Myocyte (in vitro differentiated cells): ENCODE results near the gene KLHDC3. TPM values are rescaled to one million over a fixed set of nuclear protein-coding genes. Genes with fewer than 3 reads are reported as not detected.
"Not testable (repeated sequence)": the region's sequence is repeated elsewhere in the genome, so short reads cannot be mapped to it uniquely, and the experiment has no call there.

Experiments
- DNase-seq: peaks from one replicate; pipeline ENCODE4 v3.0.0-alpha.2; 2012; ENCODE audit warnings: low read depth
- total RNA-seq: library from RNA; depleted of rRNA; stranded (reverse); fragments of >200 nt; gene quantifications from 2 replicates; pipeline ENCODE4 v1.2.3, GENCODE V29; 2014

Gene KLHDC3
- total RNA-seq, 1 donor from 2014 or later = 194 TPM

GRCh38 chr6:42988486-42989020, 25.5 kb upstream of the KLHDC3 start:
- DNase-seq = peak; percentile 88

- DNase-seq = no peak
Observed at GRCh38 chr6:42989923-42990322, 24.1 kb upstream of the KLHDC3 start.

- no peak for DNase-seq
Observed at GRCh38 chr6:42993445-42993844, 20.6 kb upstream of the KLHDC3 start.

GRCh38 chr6:42996513-42996912, 17.5 kb upstream of the KLHDC3 start:
- no peak for DNase-seq

GRCh38 chr6:42998205-42998604, 15.8 kb upstream of the KLHDC3 start:
- not testable (repeated sequence) for DNase-seq

- no peak for DNase-seq
Observed at GRCh38 chr6:43001843-43002242, 12.2 kb upstream of the KLHDC3 start.

GRCh38 chr6:43005844-43006243, 8.2 kb upstream of the KLHDC3 start:
- no peak for DNase-seq

GRCh38 chr6:43006251-43006650, 7.8 kb upstream of the KLHDC3 start:
- DNase-seq = no peak

GRCh38 chr6:43007126-43007525, 6.9 kb upstream of the KLHDC3 start:
- no peak for DNase-seq

- peak; percentile 49 for DNase-seq
Observed at GRCh38 chr6:43009124-43009523, 4.9 kb upstream of the KLHDC3 start.

- DNase-seq = no peak
Observed at GRCh38 chr6:43011207-43011606, 2.8 kb upstream of the KLHDC3 start.

GRCh38 chr6:43012364-43012763, 1.7 kb upstream of the KLHDC3 start:
- no peak for DNase-seq

- no peak for DNase-seq
Observed at GRCh38 chr6:43013097-43013842, 779 bp upstream of the KLHDC3 start.

- DNase-seq = peak; percentile 20
Observed at GRCh38 chr6:43014434-43014909, 423 bp downstream of the KLHDC3 start.

GRCh38 chr6:43016176-43016942, 2.3 kb downstream of the KLHDC3 start:
- DNase-seq = peak; percentile 51

GRCh38 chr6:43016943-43017334, 2.9 kb downstream of the KLHDC3 start:
- no peak for DNase-seq

GRCh38 chr6:43019152-43019551, 5.1 kb downstream of the KLHDC3 start:
- DNase-seq = no peak

- DNase-seq = no peak
Observed at GRCh38 chr6:43020052-43020705, 6.1 kb downstream of the KLHDC3 start.

- peak; percentile 51 for DNase-seq
Observed at GRCh38 chr6:43020847-43021246, 6.8 kb downstream of the KLHDC3 start.

GRCh38 chr6:43021270-43022047, 7.4 kb downstream of the KLHDC3 start, which contains the start of gene RRP36:
TSS of gene RRP36 (plus strand) at chr6:43021623. CDS start at chr6:43021655, 32 bp downstream.
- peak; percentile 83 for DNase-seq

GRCh38 chr6:43024436-43024835, 10.4 kb downstream of the KLHDC3 start:
- DNase-seq = no peak
